GM23248 (cell line): ENCODE data around the gene NEK2.
"Not testable (repeated sequence)": the region's sequence is repeated elsewhere in the genome, so short reads cannot be mapped to it uniquely, and the experiment has no call there.

Source experiments
- EZH2 ChIP-seq: fragments of 200-600 bp; sonication (generic); IDR thresholded peaks from 2 replicates; pipeline ENCODE4 v1.6.1; 2018; ENCODE audit warnings: antibody characterized with exemption, mild to moderate bottlenecking; ENCODE audit not compliant: insufficient read depth, poor library complexity, severe bottlenecking
- EZH2phosphoT487 ChIP-seq: fragments of 200-600 bp; sonication (generic); IDR thresholded peaks from 2 replicates; pipeline ENCODE4 v1.6.1; 2018; ENCODE audit warnings: antibody characterized with exemption, moderate library complexity, mild to moderate bottlenecking, low read depth; ENCODE audit not compliant: insufficient read depth

DNA sequence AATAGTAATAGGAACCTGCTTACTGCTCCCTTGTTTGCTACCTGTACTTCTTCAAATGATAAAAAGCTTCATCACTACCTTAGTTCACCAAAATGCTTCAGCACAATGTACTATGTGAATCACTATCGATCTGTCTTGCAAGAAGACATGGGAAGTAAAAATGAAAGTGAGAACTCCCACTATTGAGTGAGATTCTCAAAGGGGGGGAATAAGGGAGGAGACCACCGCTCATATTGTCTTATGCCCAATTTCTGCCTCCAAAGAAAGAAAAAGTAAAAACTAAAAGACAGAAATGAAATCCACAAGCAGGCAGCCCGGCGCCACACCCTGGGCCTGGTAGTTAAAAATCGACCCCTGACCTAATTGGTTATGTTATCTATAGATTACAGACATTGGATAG is 18.5 kb upstream of the NEK2 start:
- not testable (repeated sequence) for TF ChIP-seq EZH2, EZH2phosphoT487
